Trophoblast cell (in vitro differentiated cells and primary cell): ENCODE results near the gene SLC31A1.
A peak's percentile ranks its signal among the peaks of the same experiment; 100 is the strongest.

Experiments used
- DNase-seq, 2 donors: peaks; one replicate each; pipeline ENCODE4 v3.0.0-alpha.2; 2016
- H2AFZ ChIP-seq: 2 replicates; pipeline ENCODE4 v1.6.1; 2013; ENCODE audit warnings: low read length, moderate library complexity, mild to moderate bottlenecking; ENCODE audit not compliant: insufficient read depth, poor library complexity
- H2AK5ac ChIP-seq: 2 replicates; pipeline ENCODE4 v1.6.1; 2013; ENCODE audit warnings: mild to moderate bottlenecking, low read length
- H2BK120ac ChIP-seq: 2 replicates; pipeline ENCODE4 v1.6.1; 2013; ENCODE audit warnings: low read length, mild to moderate bottlenecking, moderate library complexity; ENCODE audit not compliant: insufficient read depth, poor library complexity
- H2BK12ac ChIP-seq: 2 replicates; pipeline ENCODE4 v1.6.1; 2013; ENCODE audit warnings: mild to moderate bottlenecking, low read length, moderate library complexity
- H2BK5ac ChIP-seq: 2 replicates; pipeline ENCODE4 v1.6.1; 2013; ENCODE audit warnings: low read length, low read depth, moderate library complexity, mild to moderate bottlenecking; ENCODE audit not compliant: poor library complexity
- H3K14ac ChIP-seq: 2 replicates; pipeline ENCODE4 v1.6.1; 2013; ENCODE audit warnings: mild to moderate bottlenecking, low read length
- H3K18ac ChIP-seq: 2 replicates; pipeline ENCODE4 v1.6.1; 2013; ENCODE audit warnings: mild to moderate bottlenecking, low read length
- H3K23ac ChIP-seq: 2 replicates; pipeline ENCODE4 v1.6.1; 2013; ENCODE audit warnings: low read length
- H3K27ac ChIP-seq: 2 replicates; pipeline ENCODE4 v1.5.1; 2013; ENCODE audit warnings: low read depth, mild to moderate bottlenecking, inconsistent platforms, low read length, moderate library complexity
- H3K27me3 ChIP-seq: 2 replicates; pipeline ENCODE4 v1.6.1; 2013; ENCODE audit warnings: inconsistent platforms, mild to moderate bottlenecking, low read length, moderate library complexity; ENCODE audit not compliant: insufficient read depth
- H3K36me3 ChIP-seq, 2 experiments: 1 replicate in 1 of 2; 2 replicates in 1 of 2; pipeline ENCODE4 v1.6.1; 2013; ENCODE audit warnings: low read length in 2 of 2, mild to moderate bottlenecking in 2 of 2, moderate library complexity in 1 of 2; ENCODE audit not compliant: insufficient read depth in 2 of 2, control insufficient read depth in 1 of 2
- H3K4ac ChIP-seq: 2 replicates; pipeline ENCODE4 v1.6.1; 2013; ENCODE audit warnings: low read depth, mild to moderate bottlenecking, low read length, moderate library complexity
- H3K4me1 ChIP-seq, 2 experiments: 1 replicate in 1 of 2; 2 replicates in 1 of 2; pipeline ENCODE4 v1.6.1; 2013; ENCODE audit warnings: low read length in 2 of 2, mild to moderate bottlenecking in 2 of 2, moderate library complexity in 1 of 2; ENCODE audit not compliant: insufficient read depth in 2 of 2, control insufficient read depth in 1 of 2
- H3K4me2 ChIP-seq: 2 replicates; pipeline ENCODE4 v1.6.1; 2013; ENCODE audit warnings: inconsistent platforms, mild to moderate bottlenecking, low read length, moderate library complexity
- H3K4me3 ChIP-seq: 2 replicates; pipeline ENCODE4 v1.5.1; 2013; ENCODE audit warnings: mild to moderate bottlenecking, low read depth, low read length, inconsistent platforms
- H3K79me1 ChIP-seq: one replicate; pipeline ENCODE4 v1.6.1; 2013; ENCODE audit warnings: low read length
- H3K79me2 ChIP-seq: 2 replicates; pipeline ENCODE4 v1.6.1; 2013; ENCODE audit warnings: low read length, mild to moderate bottlenecking; ENCODE audit not compliant: control insufficient read depth, insufficient read depth, poor library complexity
- H3K9ac ChIP-seq: 2 replicates; pipeline ENCODE4 v1.6.1; 2013; ENCODE audit warnings: mild to moderate bottlenecking, low read length
- H3K9me3 ChIP-seq: 2 replicates; pipeline ENCODE4 v1.6.1; 2013; ENCODE audit warnings: low read depth, mild to moderate bottlenecking, control low read depth, inconsistent platforms, low read length; ENCODE audit not compliant: insufficient read depth
- H4K12ac ChIP-seq: 2 replicates; pipeline ENCODE4 v1.6.1; 2013; ENCODE audit warnings: low read depth, mild to moderate bottlenecking, low read length, moderate library complexity
- H4K8ac ChIP-seq: 2 replicates; pipeline ENCODE4 v1.6.1; 2013; ENCODE audit warnings: low read depth, mild to moderate bottlenecking, low read length, moderate library complexity
- H4K91ac ChIP-seq: one replicate; pipeline ENCODE4 v1.6.1; 2013; ENCODE audit warnings: low read depth, mild to moderate bottlenecking, low read length, moderate library complexity
- WGBS: extraction: QIAGEN DNeasy Blood & Tissue Kit; methylation state at CpG from one replicate; pipeline ENCODE4 v1.1.7; 2013; ENCODE audit warnings: missing lambda C conversion rate; ENCODE audit not compliant: insufficient read length, insufficient coverage; ENCODE audit errors: extremely low coverage; 5-methylcytosine and 5-hydroxymethylcytosine counted together

SLC31A1 gene

DNA sequence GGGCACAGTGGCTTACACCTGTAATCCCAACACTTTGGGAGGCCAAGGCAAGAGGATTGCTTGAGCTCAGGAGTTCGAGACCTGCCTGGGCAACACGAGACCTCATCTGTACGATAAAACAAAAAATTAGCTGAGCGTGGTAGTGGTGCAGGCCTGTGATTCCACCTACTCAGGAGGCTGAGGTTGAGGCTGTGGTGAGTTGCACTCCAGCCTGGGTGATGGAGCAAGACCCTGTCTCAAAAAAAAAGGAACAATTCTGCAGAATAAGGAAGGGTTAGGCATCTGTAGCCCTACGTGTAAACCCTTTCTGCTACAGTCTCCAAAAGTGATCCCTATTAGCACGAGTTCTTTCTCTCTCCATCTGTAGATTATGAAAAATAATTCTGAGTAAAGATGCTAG lies 34.1 kb downstream of the SLC31A1 start:
- Histone ChIP-seq H3K4me2 (no peak overlapping the region), H3K9me3 (no peaks in the 10 kb centered on the region), H3K23ac (no peak overlapping the region), H2BK12ac (no peak overlapping the region), H3K4me3 (no peak overlapping the region), H3K27me3 (no peaks in the 10 kb centered on the region), H3K18ac (no peak overlapping the region), H3K79me2 (no peaks in the 10 kb centered on the region), H3K79me1 (no peaks in the 10 kb centered on the region), H3K4ac (no peak overlapping the region), H3K14ac (no peak overlapping the region), H2AFZ (no peak overlapping the region), H2AK5ac (no peak overlapping the region), H4K91ac (no peak overlapping the region), H2BK120ac (no peak overlapping the region), H2BK5ac (no peak overlapping the region), H3K9ac (no peak overlapping the region), H3K27ac (no peak overlapping the region), H3K4me1 (no peaks in the 10 kb centered on the region), H4K12ac (no peak overlapping the region), H3K36me3 (peaks cover 12 to 17% of the 10 kb centered on the region in 2 experiments), H4K8ac (peak overlapping the region; percentile 38)
- DNase-seq, result no peak
- WGBS, result no CpG with 5 or more reads among the region's 6 CpGs

- Histone ChIP-seq H3K18ac (no peak overlapping the region), H3K27me3 (no peaks in the 10 kb centered on the region), H2AFZ (no peak overlapping the region), H3K79me2 (no peaks in the 10 kb centered on the region), H4K8ac (no peak overlapping the region), H3K27ac (no peak overlapping the region), H3K4me2 (no peak overlapping the region), H3K79me1 (no peaks in the 10 kb centered on the region), H3K9me3 (no peaks in the 10 kb centered on the region), H2BK5ac (no peak overlapping the region), H2BK12ac (no peak overlapping the region), H3K23ac (no peak overlapping the region), H3K9ac (no peak overlapping the region), H4K91ac (no peak overlapping the region), H3K14ac (no peak overlapping the region), H3K4me3 (no peak overlapping the region), H2BK120ac (no peak overlapping the region), H3K36me3 (peaks cover 12 to 19% of the 10 kb centered on the region in 2 experiments), H4K12ac (no peak overlapping the region), H3K4ac (no peak overlapping the region), H3K4me1 (peaks cover 0 to 1% of the 10 kb centered on the region in 2 experiments), H2AK5ac (no peak overlapping the region)
- no CpG with 5 or more reads among the region's 3 CpGs for WGBS
- no peak for DNase-seq
Measured at GRCh38 chr9:113257863-113258262, 36.5 kb downstream of the SLC31A1 start.

GRCh38 chr9:113258282-113258681 lies 36.9 kb downstream of the SLC31A1 start:
- WGBS, result no CpG with 5 or more reads among the region's 1 CpG
- H4K91ac ChIP-seq, result no peak overlapping the region
- no peak overlapping the region for H3K27ac ChIP-seq

GRCh38 chr9:113261917-113262671 lies 40.8 kb downstream of the SLC31A1 start:
- H3K27ac ChIP-seq, result no peak overlapping the region
- H3K18ac ChIP-seq, result no peak overlapping the region
- H2BK120ac ChIP-seq, result no peak overlapping the region
- H4K8ac ChIP-seq, result no peak overlapping the region
- no peak overlapping the region for H2BK12ac ChIP-seq
- no peak overlapping the region for H2AFZ ChIP-seq
- peaks cover 8 to 17% of the 10 kb centered on the region in 2 experiments for H3K36me3 ChIP-seq
- H4K91ac ChIP-seq, result no peak overlapping the region
- no peaks in the 10 kb centered on the region for H3K27me3 ChIP-seq
- H3K4ac ChIP-seq, result no peak overlapping the region
- H3K79me1 ChIP-seq, result no peaks in the 10 kb centered on the region
- no peak overlapping the region for H2BK5ac ChIP-seq
- H3K4me1 ChIP-seq, result peaks cover 0 to 1% of the 10 kb centered on the region in 2 experiments
- H4K12ac ChIP-seq, result no peak overlapping the region
- no peak overlapping the region for H3K14ac ChIP-seq
- H2AK5ac ChIP-seq, result no peak overlapping the region
- WGBS, result no CpG with 5 or more reads among the region's 1 CpG
- no peaks in the 10 kb centered on the region for H3K9me3 ChIP-seq
- no peak overlapping the region for H3K4me2 ChIP-seq
- H3K9ac ChIP-seq, result no peak overlapping the region
- no peak for DNase-seq
- no peak overlapping the region for H3K23ac ChIP-seq
- no peak overlapping the region for H3K4me3 ChIP-seq
- no peaks in the 10 kb centered on the region for H3K79me2 ChIP-seq

More at GRCh38 chr9:113258282-113258681, 36.9 kb downstream of the SLC31A1 start:
- peaks cover 0 to 1% of the 10 kb centered on the region in 2 experiments for H3K4me1 ChIP-seq
- H3K18ac ChIP-seq, result no peak overlapping the region
- no peak overlapping the region for H2AK5ac ChIP-seq
- H3K79me1 ChIP-seq, result no peaks in the 10 kb centered on the region
- H3K4ac ChIP-seq, result no peak overlapping the region
- H3K36me3 ChIP-seq, result peaks cover 13 to 19% of the 10 kb centered on the region in 2 experiments
- H2BK12ac ChIP-seq, result no peak overlapping the region
- H3K9ac ChIP-seq, result no peak overlapping the region
- H4K8ac ChIP-seq, result no peak overlapping the region
- H2AFZ ChIP-seq, result no peak overlapping the region
- no peak overlapping the region for H2BK5ac ChIP-seq
- H4K12ac ChIP-seq, result no peak overlapping the region
- no peaks in the 10 kb centered on the region for H3K27me3 ChIP-seq
- H3K9me3 ChIP-seq, result no peaks in the 10 kb centered on the region
- DNase-seq, result no peak
- H3K79me2 ChIP-seq, result no peaks in the 10 kb centered on the region
- no peak overlapping the region for H2BK120ac ChIP-seq
- H3K4me3 ChIP-seq, result no peak overlapping the region
- no peak overlapping the region for H3K23ac ChIP-seq
- no peak overlapping the region for H3K4me2 ChIP-seq
- no peak overlapping the region for H3K14ac ChIP-seq
